GM18502 (cell line): ENCODE results near the gene GJB5.

Experiments
- ATAC-seq: cut with Tn5 transposase; IDR thresholded peaks from one replicate; pipeline ENCODE4 v1.9.1; 2021; ENCODE audit warnings: mild to moderate bottlenecking; ENCODE audit not compliant: unreplicated experiment, poor library complexity

GJB5 gene

DNA sequence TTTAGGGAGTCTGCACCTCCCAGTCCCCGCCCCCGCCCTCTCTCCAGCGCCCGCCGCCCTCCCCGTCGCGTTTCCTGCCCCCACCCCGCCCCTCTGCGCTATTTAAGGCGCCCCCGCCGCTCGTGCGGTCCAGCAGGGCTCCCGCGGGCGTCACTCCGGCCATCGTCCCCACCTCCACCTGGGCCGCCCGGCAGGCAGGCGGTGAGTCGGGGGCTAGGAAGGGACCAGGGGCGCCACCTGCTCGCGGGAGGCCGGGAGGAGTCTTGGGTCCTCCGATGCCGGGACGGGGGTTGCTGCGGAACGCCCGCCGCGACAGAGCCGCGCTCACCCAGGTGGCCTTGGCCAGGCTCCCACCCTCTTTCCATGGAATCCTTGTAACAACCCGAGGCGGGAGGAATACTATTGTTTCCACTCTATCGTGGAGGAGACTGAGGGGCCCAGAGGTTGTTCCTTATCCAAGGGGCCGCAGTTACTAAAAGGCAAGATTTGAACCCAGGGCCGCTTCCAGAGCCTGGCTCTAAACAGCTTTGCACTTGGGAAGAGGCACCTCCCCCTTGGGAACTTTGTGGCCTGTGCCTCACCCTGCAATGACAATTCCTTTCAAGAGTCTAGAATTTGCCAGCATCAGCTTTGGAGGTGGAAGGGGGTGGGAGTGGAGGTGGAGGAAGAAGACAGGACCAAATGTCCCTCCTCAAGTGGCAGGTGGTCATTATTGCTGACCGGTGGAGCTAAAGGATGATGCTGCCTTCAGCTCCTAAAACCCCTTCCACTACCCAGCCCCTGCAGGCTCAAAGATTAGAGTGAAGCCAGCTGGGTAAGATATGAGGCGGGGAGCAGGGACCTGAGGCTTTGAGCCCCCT is 38.3 kb downstream of the GJB5 start, which contains the start of gene GJA4:
TSS of gene GJA4 (plus strand) at position 132 of the 860 bp plus-strand sequence. CDS start 1,215 bp downstream, outside the sequence.
- ATAC-seq, result no peak

DNA sequence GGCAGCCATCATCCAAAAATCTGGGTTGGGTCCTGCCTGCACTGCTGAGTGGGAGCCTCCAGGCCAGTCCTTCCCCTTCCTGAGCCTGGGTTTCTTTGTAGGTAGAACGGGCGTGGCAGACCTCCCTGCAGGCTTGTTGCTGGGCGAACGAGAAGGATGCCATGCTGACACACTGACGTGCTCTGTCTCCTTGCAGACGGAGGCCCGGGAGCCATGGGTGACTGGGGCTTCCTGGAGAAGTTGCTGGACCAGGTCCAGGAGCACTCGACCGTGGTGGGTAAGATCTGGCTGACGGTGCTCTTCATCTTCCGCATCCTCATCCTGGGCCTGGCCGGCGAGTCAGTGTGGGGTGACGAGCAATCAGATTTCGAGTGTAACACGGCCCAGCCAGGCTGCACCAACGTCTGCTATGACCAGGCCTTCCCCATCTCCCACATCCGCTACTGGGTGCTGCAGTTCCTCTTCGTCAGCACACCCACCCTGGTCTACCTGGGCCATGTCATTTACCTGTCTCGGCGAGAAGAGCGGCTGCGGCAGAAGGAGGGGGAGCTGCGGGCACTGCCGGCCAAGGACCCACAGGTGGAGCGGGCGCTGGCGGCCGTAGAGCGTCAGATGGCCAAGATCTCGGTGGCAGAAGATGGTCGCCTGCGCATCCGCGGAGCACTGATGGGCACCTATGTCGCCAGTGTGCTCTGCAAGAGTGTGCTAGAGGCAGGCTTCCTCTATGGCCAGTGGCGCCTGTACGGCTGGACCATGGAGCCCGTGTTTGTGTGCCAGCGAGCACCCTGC is 39.3 kb downstream of the GJB5 start:
- ATAC-seq, result no peak

GRCh38 chr1:34794790-34795180 is 39.9 kb downstream of the GJB5 start:
- ATAC-seq, result no peak

GRCh38 chr1:34795916-34796315 is 41.1 kb downstream of the GJB5 start:
- no peak for ATAC-seq

DNA sequence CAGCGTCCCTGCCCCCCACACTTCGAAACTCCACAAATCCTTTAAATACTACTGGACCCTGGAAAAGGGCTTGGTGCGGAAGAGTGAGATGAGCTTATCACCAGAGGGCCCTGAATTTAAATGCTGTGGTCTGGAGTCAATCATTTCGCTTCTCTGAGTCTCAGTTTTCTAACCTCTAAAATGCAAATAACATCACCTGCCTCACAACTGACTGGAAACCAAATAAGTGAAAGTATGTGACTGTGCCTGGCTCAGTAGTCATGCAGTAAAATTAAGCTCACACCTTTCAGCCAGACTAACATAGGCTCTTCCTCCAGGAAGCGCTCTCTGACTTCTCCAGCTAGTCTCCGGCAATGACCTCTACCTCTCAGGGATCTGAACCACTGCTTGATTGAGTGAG is 42.1 kb downstream of the GJB5 start:
- ATAC-seq, result no peak

GRCh38 chr1:34800214-34800613 is 45.4 kb downstream of the GJB5 start:
- no peak for ATAC-seq

DNA sequence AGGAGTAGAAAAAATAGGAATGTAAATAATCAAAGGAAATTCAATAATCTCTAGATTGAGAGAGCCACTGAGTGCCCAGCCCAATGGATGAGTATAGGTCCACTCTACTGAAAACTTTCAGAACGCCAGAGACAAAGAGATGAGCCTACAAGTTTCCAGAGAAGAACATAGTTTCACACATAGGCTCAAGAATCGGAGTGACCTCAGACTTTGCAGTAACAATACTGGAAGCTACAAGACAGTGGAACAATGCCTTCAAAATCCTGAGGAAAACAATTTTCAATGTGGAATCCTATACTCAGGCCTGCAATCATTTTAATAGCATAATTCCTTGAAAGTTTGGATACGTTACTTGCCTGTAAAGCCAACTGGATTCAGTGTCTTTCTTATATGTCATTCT is 48.9 kb downstream of the GJB5 start:
- no peak for ATAC-seq

DNA sequence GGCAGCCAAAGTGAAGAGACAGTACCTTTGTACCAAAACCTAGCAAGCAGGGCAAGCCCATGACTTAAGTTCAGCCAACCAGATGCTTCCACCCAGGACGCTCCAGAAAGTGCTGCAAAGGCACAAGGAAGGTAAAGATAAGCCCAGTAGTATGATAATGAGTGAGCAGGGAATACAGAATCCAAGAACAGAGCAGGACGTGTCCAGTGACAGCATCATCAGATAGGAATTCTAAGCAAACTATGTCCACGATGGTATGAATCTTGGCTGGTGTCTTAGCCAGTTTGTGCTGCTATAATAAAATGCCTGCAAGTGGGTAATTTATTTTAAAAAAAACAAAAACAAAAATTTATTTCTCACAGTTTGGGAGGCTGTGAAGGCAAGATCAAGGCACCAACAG is 51.5 kb downstream of the GJB5 start:
- no peak for ATAC-seq
